Measurements from ENCODE around the gene TTYH3.

DNA sequence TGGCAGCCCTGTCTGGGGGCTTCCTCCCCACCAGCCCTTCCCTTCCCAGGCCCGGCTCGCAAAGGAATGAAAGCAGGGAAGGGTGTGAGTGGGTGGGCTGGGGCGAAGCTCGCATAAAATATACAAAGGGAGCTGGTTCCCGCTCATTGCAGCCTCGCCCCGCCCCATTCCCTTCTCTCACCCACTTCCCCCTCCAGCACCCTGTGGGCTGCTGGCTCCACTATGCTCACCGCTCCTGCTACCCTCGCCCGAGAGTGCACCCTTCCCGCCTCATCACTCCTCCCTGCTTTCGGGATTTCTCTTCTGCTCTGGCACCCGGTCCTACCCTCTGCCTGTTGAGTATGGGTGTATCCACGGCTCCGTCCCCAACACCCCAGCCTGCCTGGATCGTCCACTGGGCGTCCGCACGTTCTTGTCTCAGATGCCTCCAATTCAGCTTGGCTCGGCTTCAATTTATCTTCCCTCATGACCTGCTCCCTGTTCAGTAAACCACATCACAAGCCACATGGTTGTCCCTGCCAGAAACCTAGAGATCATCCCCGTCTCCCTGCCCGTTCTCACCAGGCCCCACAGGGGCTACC, 14.4 kb upstream of the TTYH3 start:
- TF ChIP-seq, protein P1, sequence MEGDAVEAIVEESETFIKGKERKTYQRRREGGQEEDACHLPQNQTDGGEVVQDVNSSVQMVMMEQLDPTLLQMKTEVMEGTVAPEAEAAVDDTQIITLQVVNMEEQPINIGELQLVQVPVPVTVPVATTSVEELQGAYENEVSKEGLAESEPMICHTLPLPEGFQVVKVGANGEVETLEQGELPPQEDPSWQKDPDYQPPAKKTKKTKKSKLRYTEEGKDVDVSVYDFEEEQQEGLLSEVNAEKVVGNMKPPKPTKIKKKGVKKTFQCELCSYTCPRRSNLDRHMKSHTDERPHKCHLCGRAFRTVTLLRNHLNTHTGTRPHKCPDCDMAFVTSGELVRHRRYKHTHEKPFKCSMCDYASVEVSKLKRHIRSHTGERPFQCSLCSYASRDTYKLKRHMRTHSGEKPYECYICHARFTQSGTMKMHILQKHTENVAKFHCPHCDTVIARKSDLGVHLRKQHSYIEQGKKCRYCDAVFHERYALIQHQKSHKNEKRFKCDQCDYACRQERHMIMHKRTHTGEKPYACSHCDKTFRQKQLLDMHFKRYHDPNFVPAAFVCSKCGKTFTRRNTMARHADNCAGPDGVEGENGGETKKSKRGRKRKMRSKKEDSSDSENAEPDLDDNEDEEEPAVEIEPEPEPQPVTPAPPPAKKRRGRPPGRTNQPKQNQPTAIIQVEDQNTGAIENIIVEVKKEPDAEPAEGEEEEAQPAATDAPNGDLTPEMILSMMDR (conservative IDR thresholded peaks at IDR 0.05; ENCODE audit: low read length), result no peak
- TF ChIP-seq EZH2phosphoT487 (IDR thresholded peaks at IDR 0.05; ENCODE audit: borderline replicate concordance, low read depth, low read length), result no peak

Data from OCI-LY7 (cell line).